Activated CD4-positive, CD25-positive, alpha-beta regulatory T cell treated with anti-CD3 and anti-CD28 coated beads, Interleukin-2, amount 50 U/mL, for 72 hours (primary cell): Measurements from ENCODE around the gene HSBP1L1.

Experiments
- DNase-seq: peaks from one replicate; pipeline ENCODE4 v3.0.0; 2021

HSBP1L1 gene

GRCh38 chr18:79930020-79930642, 34.3 kb upstream of the HSBP1L1 start:
- DNase-seq, result no peak

GRCh38 chr18:79931475-79931874, 33.0 kb upstream of the HSBP1L1 start:
- DNase-seq, result no peak

- DNase-seq, result no peak
Measured at GRCh38 chr18:79932907-79933306, 31.5 kb upstream of the HSBP1L1 start.

GRCh38 chr18:79933765-79934164, 30.7 kb upstream of the HSBP1L1 start:
- peak; percentile 6 for DNase-seq

GRCh38 chr18:79934311-79935097, 29.9 kb upstream of the HSBP1L1 start:
- no peak for DNase-seq

- peak; percentile 13 for DNase-seq
Measured at GRCh38 chr18:79935098-79935480, 29.4 kb upstream of the HSBP1L1 start.

- no peak for DNase-seq
Measured at GRCh38 chr18:79935499-79935898, 28.9 kb upstream of the HSBP1L1 start.

GRCh38 chr18:79935925-79936324, 28.5 kb upstream of the HSBP1L1 start:
- DNase-seq, result peak; percentile 8

- peak; percentile 17 for DNase-seq
Measured at GRCh38 chr18:79936641-79937040, 27.8 kb upstream of the HSBP1L1 start.

GRCh38 chr18:79937103-79937860, 27.2 kb upstream of the HSBP1L1 start:
- DNase-seq, result no peak

- no peak for DNase-seq
Measured at GRCh38 chr18:79938196-79938595, 26.2 kb upstream of the HSBP1L1 start.

GRCh38 chr18:79939096-79939495, 25.3 kb upstream of the HSBP1L1 start:
- DNase-seq, result no peak

- DNase-seq, result peak; percentile 6
Measured at GRCh38 chr18:79940126-79940813, 24.2 kb upstream of the HSBP1L1 start.

GRCh38 chr18:79940814-79941472, 23.5 kb upstream of the HSBP1L1 start:
- DNase-seq, result peak; percentile 15

- DNase-seq, result peak; percentile 2
Measured at GRCh38 chr18:79941473-79942119, 22.8 kb upstream of the HSBP1L1 start.

- peak; percentile 6 for DNase-seq
Measured at GRCh38 chr18:79942211-79942610, 22.2 kb upstream of the HSBP1L1 start.

- peak; percentile 5 for DNase-seq
Measured at GRCh38 chr18:79942786-79943607, 21.4 kb upstream of the HSBP1L1 start.

- peak; percentile 26 for DNase-seq
Measured at GRCh38 chr18:79943608-79944125, 20.8 kb upstream of the HSBP1L1 start.

- peak; percentile 25 for DNase-seq
Measured at GRCh38 chr18:79944126-79944731, 20.2 kb upstream of the HSBP1L1 start.

GRCh38 chr18:79944746-79945117, 19.7 kb upstream of the HSBP1L1 start:
- DNase-seq, result no peak
